Activated gamma-delta T cell (primary cell): ENCODE measurements around the gene CCDC85C.

ENCODE experiments used
- DNase-seq: peaks from one replicate; lab custom pipeline; 2025; lab: John Stamatoyannopoulos, UW

The CCDC85C gene

GRCh38 chr14:99572173-99572999 lies 31.6 kb downstream of the CCDC85C start:
- DNase-seq: no peak

GRCh38 chr14:99571303-99571986 lies 32.6 kb downstream of the CCDC85C start:
- no peak for DNase-seq

- no peak for DNase-seq
These were observed 33.3 kb downstream of the CCDC85C start for GRCh38 chr14:99570544-99571302.

DNA sequence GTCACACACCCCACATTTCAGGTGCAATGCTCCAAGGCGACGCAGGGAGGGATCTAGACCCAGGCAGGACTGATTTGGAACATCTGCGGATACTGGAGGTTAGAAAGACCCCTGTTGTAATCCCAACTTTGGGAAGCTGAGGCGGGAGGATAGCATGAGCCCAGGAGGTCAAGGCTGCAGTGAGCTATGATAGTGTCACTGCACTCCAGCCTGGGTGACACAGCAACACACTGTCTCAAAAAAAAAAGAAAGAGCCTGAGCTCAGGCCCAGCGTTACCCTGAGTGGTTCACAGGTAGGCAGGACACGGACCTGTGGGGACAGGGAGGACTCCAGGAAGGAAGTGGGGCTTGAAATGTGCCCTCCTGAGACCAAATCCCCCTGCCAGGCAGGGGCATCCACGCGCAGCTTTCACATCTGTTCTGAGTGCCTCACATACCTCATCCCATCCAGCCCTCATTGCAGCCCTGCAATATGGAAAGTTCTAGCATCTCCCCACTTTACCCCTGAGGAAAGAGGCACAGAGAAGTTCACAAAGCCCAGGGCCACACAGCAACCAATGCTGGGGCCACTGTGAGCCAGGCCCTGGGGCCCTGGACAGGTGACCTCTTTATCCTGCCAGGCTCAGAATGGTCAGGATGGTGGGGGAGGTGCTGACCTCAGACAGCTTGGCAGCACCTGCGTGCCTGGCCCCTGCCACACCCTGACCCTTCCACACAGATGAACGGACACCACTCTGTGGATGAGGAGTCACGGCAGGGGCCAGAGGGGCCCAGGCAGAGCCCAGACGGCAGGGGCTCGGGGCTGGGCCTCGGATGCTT lies 34.1 kb downstream of the CCDC85C start:
- DNase-seq: no peak

GRCh38 chr14:99568567-99569560 lies 35.1 kb downstream of the CCDC85C start:
- no peak for DNase-seq

GRCh38 chr14:99566390-99567354 lies 37.3 kb downstream of the CCDC85C start:
- no peak for DNase-seq

DNA sequence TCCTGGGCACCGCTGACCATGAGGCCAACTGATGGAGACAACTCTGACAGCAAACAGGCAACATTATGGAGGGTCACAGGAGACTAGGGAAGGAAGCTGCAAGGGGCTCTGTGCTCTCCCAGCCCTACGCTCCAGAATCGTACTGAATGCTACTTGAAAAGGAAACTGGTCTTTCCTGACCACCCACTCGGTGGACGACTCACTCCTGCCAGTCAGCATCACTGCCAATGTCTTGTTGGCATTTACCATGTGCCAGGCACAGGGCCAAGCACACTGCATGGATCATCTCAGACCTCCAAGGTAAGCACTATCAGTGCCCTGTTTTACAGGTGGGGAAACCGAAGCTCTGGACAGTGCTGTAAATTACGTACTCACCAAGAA lies 38.0 kb downstream of the CCDC85C start:
- DNase-seq: no peak

GRCh38 chr14:99565383-99565782 lies 38.6 kb downstream of the CCDC85C start:
- no peak for DNase-seq

DNA sequence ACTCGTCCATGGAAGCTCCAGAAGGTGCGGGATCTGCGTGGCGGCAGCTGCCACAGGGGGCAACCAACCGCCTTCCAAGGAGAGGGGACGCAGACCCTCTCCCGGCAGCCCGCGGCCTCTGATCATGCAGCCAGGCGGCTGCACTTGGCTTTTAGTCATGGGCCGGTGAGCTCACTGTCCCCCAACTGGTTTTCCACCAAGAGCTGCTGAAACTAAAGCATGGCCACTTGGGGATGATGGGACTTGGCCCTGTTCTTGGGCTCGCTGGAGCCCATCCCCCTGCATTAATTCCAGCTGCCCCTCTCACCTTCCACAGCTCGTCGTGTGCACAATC lies 39.1 kb downstream of the CCDC85C start:
- no peak for DNase-seq

DNA sequence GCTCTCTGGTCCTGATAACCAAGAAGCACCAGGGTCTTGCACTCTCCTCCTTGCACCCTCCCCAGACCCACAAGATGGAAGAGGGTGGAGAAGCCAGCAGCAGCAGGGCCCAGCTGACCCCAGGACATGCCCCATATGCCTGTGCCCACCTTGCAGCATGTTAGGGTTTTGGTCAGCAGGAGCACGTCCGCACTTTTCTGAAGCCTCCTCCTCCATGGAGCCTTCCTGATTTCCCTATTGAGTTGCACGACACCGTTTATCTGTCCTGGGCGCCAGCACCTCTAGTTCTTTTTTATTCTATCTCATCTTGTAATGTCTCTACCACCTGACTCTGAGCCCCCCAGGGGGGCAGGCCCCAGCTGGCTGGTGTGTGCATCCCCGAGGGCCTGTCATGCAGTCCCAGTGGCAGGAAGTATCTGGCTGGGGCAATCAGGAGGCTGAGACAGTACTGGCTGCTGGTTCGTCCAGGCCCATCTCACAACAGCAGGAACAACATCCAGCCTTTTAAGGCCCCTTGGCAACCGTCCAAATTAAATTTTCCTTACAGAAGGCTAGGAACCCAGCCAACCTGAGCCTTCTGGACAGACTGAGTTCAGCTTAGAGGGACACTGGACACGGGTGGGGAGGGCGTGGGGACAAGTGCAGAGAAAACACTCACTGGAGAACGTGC lies 39.6 kb downstream of the CCDC85C start:
- no peak for DNase-seq

DNA sequence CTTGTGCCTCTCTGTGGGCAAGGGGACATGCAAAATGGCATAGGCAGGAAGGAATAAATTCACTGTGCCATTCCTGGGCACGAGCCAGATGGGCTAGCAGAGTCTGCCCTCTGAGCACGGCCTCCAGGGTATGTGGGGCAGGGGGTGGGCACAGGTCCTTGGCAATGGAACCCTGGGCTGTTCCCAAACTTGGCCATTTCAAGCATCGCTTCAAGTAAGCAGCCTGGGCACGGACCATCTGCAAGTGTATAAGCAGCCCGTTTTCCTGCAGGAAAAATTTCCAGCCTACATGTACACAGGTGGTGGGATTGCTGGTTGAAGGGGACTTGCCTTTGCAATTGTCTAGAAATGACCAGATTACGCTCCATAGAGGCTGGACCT lies 40.3 kb downstream of the CCDC85C start:
- DNase-seq: no peak

- no peak for DNase-seq
These were observed 40.9 kb downstream of the CCDC85C start for GRCh38 chr14:99562856-99563748.

- DNase-seq: no peak
These were observed 42.1 kb downstream of the CCDC85C start for GRCh38 chr14:99561864-99562263.

DNA sequence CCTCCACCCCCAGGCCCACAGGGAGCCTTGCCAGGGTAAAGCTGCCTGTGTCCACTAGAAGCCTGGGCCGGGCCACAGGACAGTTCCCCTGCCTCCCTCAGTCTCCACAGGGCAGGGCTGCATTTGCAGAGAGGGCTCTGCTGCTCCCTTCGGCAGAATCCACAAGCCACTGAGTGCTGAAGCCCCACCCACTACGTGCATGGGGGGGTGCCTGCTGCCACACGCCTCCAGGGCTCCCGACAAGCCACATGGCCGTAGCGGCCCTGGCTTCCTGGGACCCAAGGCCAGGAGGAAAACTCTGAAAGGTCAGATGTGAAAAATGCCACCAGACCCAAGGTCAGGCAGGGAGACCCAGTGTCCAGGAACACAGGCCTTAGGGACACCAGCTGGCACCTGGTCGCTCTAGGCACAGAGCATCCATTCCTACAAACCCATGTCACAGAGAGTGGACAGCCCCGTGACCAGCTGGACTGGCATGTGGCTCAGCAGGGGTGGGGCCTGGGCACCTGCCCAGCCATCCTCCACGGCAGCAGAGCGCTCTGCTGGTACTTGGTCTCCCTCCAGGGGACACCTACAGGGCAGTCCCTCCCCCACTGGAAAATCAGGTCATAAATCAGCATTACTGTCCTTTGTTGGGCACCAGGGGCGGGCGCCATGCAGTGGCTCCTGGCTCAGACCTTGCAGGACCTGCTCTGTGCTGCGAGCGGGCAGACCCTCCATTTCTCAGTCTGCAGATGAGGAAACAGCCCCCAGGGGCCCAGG lies 42.9 kb downstream of the CCDC85C start:
- DNase-seq: no peak

DNA sequence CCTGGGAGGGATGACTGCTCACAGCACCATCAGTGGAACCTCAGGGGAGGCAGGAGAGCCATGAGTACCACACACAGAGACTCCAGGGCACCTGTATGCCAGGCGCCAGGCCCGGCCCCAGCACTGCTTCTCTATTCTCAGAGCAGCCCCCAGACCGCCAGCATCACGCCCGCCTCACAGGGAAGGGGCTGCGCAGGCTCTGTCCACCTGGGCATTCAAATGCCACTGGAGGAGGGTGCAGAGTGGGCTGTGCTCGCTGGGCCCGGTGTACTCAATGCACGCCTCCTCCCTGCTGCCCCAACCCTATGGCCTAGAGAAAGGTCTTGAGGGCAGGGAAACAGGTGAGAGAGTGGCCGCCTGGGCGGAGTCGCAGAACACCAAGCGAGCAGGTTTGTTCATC lies 43.6 kb downstream of the CCDC85C start:
- no peak for DNase-seq

DNA sequence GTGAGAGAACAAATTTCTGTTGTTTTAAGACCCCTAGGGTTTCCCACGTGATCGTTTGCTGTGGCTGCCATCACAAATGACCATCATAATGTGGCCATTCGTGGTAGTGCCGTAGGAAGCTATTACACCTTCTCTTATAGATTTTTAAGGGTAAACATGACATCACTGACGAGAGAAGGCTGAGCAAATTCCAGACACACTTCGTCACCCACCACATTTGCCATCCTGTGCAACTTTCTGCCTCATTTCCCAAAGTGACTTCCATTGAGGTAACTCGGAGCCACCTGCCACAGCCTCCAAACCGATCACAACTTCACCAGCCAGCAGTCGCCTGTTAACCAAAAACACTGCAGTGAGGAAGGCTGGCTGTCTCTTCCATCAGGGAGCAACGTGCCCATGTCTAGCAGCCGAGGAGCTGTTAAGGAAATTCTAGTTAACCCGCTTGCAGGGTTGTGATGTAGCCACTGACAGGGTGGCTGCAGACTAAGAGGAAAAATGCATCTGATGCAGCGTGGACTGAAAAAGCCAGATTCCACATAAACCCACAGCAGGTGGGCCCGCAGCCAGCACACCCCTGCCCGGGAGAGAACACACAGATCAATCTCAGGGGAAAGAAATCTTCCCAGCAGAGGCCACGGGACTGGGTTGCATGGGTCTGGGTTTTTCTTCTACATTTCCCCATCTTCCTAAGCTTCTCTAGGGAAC lies 44.6 kb downstream of the CCDC85C start:
- no peak for DNase-seq
